ENCODE data around the gene TMEM52.

TMEM52 gene

DNA sequence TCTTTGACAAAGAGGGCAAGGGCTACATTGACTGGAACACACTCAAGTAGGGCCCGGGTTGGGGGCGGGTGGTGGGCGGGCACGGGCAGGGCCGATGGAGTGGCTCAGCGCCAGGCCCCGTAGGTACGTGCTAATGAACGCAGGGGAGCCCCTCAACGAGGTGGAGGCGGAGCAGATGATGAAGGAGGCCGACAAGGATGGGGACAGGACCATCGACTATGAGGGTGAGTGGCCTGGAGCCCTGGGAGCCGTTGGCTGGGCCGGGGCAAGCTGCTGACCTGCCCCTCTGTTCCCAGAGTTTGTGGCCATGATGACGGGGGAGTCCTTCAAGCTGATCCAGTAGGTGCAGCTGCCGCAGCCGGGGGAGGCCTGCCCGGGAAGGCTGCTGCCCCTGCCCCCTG, 2.2 kb downstream of the TMEM52 start:
- TF ChIP-seq, protein P1, sequence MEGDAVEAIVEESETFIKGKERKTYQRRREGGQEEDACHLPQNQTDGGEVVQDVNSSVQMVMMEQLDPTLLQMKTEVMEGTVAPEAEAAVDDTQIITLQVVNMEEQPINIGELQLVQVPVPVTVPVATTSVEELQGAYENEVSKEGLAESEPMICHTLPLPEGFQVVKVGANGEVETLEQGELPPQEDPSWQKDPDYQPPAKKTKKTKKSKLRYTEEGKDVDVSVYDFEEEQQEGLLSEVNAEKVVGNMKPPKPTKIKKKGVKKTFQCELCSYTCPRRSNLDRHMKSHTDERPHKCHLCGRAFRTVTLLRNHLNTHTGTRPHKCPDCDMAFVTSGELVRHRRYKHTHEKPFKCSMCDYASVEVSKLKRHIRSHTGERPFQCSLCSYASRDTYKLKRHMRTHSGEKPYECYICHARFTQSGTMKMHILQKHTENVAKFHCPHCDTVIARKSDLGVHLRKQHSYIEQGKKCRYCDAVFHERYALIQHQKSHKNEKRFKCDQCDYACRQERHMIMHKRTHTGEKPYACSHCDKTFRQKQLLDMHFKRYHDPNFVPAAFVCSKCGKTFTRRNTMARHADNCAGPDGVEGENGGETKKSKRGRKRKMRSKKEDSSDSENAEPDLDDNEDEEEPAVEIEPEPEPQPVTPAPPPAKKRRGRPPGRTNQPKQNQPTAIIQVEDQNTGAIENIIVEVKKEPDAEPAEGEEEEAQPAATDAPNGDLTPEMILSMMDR (IDR thresholded peaks at IDR 0.05), result no peak
- no peak for TF ChIP-seq ZFX (IDR thresholded peaks at IDR 0.05; ENCODE audit: borderline replicate concordance)
- H3K27ac ChIP-seq, result no peak overlapping the region

DNA sequence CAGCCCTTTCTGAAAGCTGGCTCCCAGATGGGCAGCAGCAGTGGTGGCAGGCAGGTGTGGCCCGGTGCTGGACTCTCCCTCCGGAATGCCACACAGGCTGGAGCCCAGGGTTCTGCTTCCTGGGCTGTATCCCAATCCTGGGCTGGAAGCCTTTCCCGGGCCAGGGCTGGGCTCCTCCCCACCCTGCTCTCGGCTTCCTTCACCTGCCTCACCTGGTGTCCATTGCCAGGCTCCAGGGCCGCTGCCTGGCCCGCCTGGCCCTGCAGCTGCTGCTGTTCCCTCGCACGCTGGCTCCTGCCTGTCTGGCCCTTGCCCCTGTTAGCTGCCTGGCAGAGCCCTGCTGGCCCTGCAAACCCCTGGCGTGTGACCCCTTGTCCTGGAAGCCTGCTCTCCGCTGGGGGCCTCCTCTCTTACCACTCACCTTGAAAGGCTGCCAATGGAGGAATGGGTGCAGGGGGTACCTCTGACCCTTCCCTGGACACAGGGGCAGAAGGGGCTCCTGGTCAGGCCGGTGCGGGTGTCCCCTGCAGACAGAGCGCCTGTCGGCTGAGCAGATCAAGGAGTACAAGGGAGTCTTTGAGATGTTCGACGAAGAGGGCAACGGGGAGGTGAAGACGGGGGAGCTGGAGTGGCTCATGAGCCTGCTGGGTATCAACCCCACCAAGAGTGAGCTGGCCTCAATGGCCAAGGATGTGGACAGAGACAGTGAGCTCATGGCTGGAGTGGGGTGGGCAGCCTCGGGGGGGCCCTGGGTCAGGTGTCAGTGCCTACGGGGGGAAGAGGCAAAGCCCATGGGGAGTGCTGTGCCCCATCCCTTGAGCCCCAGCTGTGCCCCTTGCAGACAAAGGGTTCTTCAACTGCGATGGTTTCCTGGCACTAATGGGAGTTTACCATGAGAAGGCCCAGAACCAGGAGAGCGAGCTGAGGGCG, 2.9 kb downstream of the TMEM52 start:
- H3K27ac ChIP-seq, result no peak overlapping the region
- TF ChIP-seq, protein P1 (IDR thresholded peaks at IDR 0.05), result no peak
- TF ChIP-seq ZFX (IDR thresholded peaks at IDR 0.05; ENCODE audit: borderline replicate concordance), result no peak

DNA sequence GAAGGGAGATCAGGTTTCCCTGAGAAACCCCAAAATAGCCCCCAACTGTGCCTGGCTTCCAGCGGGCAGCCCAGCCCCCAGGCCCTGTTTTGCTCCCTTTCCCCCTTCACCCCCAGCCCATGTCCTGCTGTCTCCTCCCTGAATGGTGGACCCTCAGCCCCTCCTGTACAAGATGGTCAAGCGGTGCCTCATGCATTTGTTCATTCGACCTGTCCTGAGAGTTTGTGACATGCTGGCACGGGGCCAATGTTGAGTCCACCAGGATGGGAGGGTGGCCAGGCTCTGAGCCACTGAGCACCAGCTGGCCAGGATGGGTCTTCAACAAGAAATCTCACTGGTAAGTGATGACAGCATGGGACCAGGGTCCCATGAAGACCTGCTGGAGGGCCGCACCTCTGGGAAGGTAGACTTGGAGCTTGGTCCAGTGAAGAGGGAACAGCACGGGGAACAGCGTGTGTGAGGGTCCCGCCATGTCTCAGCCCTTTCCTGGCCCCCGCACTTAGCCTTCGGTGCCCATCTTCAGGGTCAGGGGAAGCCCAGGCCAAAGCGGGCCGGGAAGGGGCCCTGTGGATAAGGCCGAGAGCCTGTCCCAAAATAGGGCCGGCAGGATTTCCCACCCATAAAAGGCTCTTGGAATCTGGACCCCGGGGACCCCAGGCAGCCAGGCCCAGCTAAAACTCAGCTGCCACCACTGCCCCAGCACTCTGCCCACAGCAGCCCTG, 3.9 kb downstream of the TMEM52 start, which contains the start of gene CALML6:
TSS of gene CALML6 (plus strand) at position 290 of the 722 bp plus-strand sequence. CDS start at position 311, 21 bp downstream.
- no peak for TF ChIP-seq ZFX (IDR thresholded peaks at IDR 0.05; ENCODE audit: borderline replicate concordance)
- TF ChIP-seq, protein P1 (IDR thresholded peaks at IDR 0.05), result no peak
- no peak within 1 kb of the TSS for H3K27ac ChIP-seq

DNA sequence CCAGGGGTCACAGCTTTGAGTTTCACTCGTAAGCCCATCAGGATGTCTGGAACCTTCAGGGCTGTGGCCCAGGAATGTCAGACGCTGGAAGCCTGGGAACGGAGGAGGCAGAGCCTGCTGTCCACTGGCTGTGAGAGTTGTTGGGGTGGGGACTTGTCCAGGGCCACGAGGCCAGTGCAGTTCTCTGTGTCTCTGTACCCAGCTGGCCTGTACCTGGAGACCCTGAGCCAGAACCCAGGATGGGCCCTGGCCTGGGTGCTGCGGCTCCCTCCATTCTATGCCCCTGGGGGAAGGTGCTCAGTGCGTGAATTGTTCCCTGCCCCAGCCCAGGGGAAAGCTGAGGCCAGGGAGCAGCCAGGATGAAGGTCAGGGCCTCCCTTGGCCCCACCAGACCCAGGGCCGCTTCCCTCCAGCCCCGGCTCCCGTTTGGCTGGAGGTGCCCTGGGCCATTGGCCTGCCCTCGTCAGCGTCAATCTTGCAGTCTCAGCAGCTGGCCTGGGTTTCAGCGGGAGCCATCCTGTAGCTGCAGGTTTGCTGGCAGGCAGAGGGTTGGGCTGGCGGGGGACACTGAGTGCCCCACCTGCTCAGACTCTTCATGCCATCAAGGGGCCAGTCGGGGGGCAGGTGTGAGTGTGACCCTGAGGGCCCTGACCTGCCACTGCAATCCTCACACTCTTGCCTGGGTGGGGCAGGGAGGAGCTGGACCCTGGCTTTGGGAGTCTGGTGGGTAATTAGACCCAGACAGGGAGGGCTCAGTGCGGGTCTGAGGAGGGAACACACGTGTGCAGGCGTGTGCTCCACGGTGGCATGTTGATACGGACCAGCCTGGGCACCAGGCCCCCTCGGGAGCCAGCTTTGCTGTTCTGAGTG, 4.7 kb downstream of the TMEM52 start:
- TF ChIP-seq, protein P1 (IDR thresholded peaks at IDR 0.05), result no peak
- TF ChIP-seq ZFX (IDR thresholded peaks at IDR 0.05; ENCODE audit: borderline replicate concordance), result no peak
- H3K27ac ChIP-seq, result no peak overlapping the region

DNA sequence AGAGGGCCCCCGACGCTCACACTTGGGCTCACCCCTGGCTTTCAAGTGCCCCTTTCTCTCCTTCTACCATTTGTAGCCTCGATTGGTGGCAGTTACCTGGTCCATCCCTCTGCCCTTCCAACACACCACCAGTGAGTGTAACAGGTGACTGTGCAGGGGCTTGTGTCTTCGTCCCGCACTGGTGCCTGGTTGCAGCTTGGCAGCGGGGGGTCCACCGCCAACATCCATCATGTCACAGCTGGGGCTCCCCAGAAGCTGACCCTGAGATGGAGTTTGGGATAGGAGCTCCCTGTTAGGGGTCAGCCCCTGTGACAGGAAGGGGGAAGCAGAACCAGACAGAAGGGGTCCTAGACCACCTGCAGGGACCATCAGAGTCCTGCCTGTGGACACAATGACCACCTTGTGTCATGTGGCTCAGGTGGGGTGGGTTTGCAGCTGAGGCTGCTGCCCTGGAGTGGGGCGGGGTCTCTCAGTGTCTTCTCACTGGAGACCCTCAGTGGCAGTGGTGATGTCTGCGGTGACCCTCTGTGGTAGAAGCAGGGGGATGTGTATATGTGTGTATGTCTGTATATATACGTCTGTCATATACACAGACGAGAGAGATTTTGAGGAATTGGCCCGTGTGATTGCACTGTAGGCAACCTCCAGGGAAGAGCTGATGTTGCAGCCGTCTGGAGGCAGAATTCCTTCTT, 7.6 kb downstream of the TMEM52 start:
- TF ChIP-seq, protein P1 (IDR thresholded peaks at IDR 0.05), result no peak
- TF ChIP-seq ZFX (IDR thresholded peaks at IDR 0.05; ENCODE audit: borderline replicate concordance), result no peak
- no peak overlapping the region for H3K27ac ChIP-seq

DNA sequence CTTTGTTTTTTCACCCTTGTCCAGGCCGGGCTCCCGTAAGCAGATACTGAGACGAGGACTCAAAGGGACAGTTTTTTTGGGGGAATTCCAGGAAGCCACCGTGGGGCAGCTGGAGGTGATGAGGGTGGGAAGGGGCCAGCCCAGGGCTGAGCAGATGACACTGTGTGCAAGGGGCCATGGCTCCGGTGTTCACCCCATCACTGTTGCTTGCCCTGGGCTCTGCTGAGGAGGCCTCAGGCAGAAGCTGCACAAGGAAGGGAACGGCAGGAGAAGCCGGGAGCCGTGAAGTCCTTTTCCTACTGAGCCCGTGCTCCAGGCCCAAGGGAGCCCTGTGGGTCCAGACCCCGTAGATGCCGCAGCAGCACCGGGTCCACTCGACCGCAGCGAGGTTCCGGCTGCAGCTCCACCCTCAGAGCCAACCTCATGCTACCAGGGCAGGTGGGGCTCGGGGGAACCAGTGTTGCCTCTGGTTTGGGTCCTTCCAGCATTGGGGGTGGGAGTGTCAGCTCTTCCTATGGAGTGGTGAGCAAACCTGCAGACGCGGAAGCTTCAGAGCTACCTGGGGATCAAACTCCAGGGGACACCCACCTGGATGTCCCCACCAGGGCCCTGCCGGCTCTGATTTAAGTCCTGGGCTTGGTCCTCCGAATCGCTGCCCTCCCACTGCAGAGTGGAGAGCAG, 8.3 kb downstream of the TMEM52 start:
- H3K27ac ChIP-seq, result no peak overlapping the region
- TF ChIP-seq, protein P1 (IDR thresholded peaks at IDR 0.05), result no peak
- TF ChIP-seq ZFX (IDR thresholded peaks at IDR 0.05; ENCODE audit: borderline replicate concordance), result no peak
